Neural cell (in vitro differentiated cells): ENCODE results near the gene MBD5. TPM values are rescaled to one million over a fixed set of nuclear protein-coding genes. Genes with fewer than 3 reads are reported as not detected.

ENCODE experiments used
- H2AFZ ChIP-seq: fragments of 200-600, 300-800 bp; sonication (generic), shearing (Covaris generic); 2 replicates; pipeline ENCODE4 v1.6.0; 2014; ENCODE audit warnings: low read depth, mild to moderate bottlenecking, antibody characterized with exemption, low read length, moderate library complexity
- H3F3A ChIP-seq: fragments of 200-600 bp; shearing (Covaris generic); 2 replicates; pipeline ENCODE4 v1.6.1; 2016; ENCODE audit warnings: mild to moderate bottlenecking, moderate library complexity, mixed read lengths, antibody characterized with exemption, low read length; ENCODE audit not compliant: insufficient read depth, poor library complexity, severe bottlenecking
- H3K27ac ChIP-seq: fragments of 200-600, 300-800 bp; sonication (generic), shearing (Covaris generic); 2 replicates; pipeline ENCODE4 v1.5.1; 2014; ENCODE audit warnings: mild to moderate bottlenecking, low read length, moderate library complexity
- H3K27me3 ChIP-seq: fragments of 300-800, 200-600 bp; sonication (generic), shearing (Covaris generic); 2 replicates; pipeline ENCODE4 v1.6.0; 2014; ENCODE audit warnings: mild to moderate bottlenecking, low read depth, low read length, moderate library complexity; ENCODE audit not compliant: insufficient read depth
- H3K36me3 ChIP-seq: fragments of 300-800, 200-600 bp; sonication (generic), shearing (Covaris generic); 2 replicates; pipeline ENCODE4 v1.5.1; 2014; ENCODE audit warnings: mild to moderate bottlenecking, antibody characterized with exemption, low read length, moderate library complexity; ENCODE audit not compliant: insufficient read depth
- H3K4me2 ChIP-seq: fragments of 300-800, 200-600 bp; sonication (generic), shearing (Covaris generic); 2 replicates; pipeline ENCODE4 v1.6.0; 2014; ENCODE audit warnings: mild to moderate bottlenecking, low read length
- H3K4me3 ChIP-seq: fragments of 300-800, 200-600 bp; sonication (generic), shearing (Covaris generic); 2 replicates; pipeline ENCODE4 v1.5.1; 2014; ENCODE audit warnings: mild to moderate bottlenecking, low read length, moderate library complexity
- H3K79me2 ChIP-seq: fragments of 200-600 bp; shearing (Covaris generic); replicated peaks from 2 replicates; pipeline ENCODE4 v1.6.0; 2014; ENCODE audit warnings: mild to moderate bottlenecking, low read length, moderate library complexity; ENCODE audit not compliant: insufficient read depth
- H3K9ac ChIP-seq: fragments of 300-800, 200-600 bp; sonication (generic), shearing (Covaris generic); 2 replicates; pipeline ENCODE4 v1.6.1; 2016; ENCODE audit warnings: mild to moderate bottlenecking, low read length, mixed read lengths
- H3K9me2 ChIP-seq: fragments of 200-600 bp; shearing (Covaris generic); 2 replicates; pipeline ENCODE4 v1.6.1; 2016; ENCODE audit warnings: mild to moderate bottlenecking, low read length, mixed read lengths; ENCODE audit not compliant: insufficient read depth
- H3K9me3 ChIP-seq: fragments of 200-600, 300-800 bp; sonication (generic), shearing (Covaris generic); 2 replicates; pipeline ENCODE4 v1.6.1; 2016; ENCODE audit warnings: mild to moderate bottlenecking, mixed run types, low read length, moderate library complexity, mixed read lengths
- H4K20me1 ChIP-seq: fragments of 200-600 bp; shearing (Covaris generic); 2 replicates; pipeline ENCODE4 v1.6.1; 2016; ENCODE audit warnings: mild to moderate bottlenecking, mixed run types; ENCODE audit not compliant: insufficient read depth
- CTCF ChIP-seq: fragments of 450-650 bp; IDR thresholded peaks from 2 replicates; pipeline ENCODE4 v1.5.1; 2014; ENCODE audit warnings: antibody characterized with exemption, mild to moderate bottlenecking, moderate library complexity; ENCODE audit not compliant: poor library complexity, severe bottlenecking
- EP300 ChIP-seq: fragments of 450-650 bp; conservative IDR thresholded peaks from 2 replicates; pipeline ENCODE4 v1.6.1; 2014; ENCODE audit warnings: antibody characterized with exemption, mild to moderate bottlenecking, moderate library complexity; ENCODE audit not compliant: poor library complexity, severe bottlenecking
- EZH2 ChIP-seq: fragments of 200-600, 300-800 bp; shearing (Covaris generic), sonication (generic); IDR thresholded peaks from 2 replicates; pipeline ENCODE4 v1.6.1; 2014; ENCODE audit warnings: antibody characterized with exemption, low read length, borderline replicate concordance, mild to moderate bottlenecking; ENCODE audit not compliant: insufficient read depth, poor library complexity, severe bottlenecking
- MXI1 ChIP-seq: fragments of 450-650 bp; conservative IDR thresholded peaks from 2 replicates; pipeline ENCODE4 v1.6.1; 2014; ENCODE audit warnings: antibody characterized with exemption, mild to moderate bottlenecking; ENCODE audit not compliant: poor library complexity, severe bottlenecking
- POLR2AphosphoS5 ChIP-seq: IDR thresholded peaks from 2 replicates; pipeline ENCODE4 v1.6.1; 2012
- RAD21 ChIP-seq: fragments of 450-650 bp; conservative IDR thresholded peaks from 2 replicates; pipeline ENCODE4 v1.6.1; 2014; ENCODE audit warnings: antibody characterized with exemption, mild to moderate bottlenecking, moderate library complexity
- REST ChIP-seq: IDR thresholded peaks from 2 replicates; pipeline ENCODE4 v1.6.1; 2012; ENCODE audit warnings: borderline replicate concordance
- SMC3 ChIP-seq: fragments of 450-650 bp; conservative IDR thresholded peaks from 2 replicates; pipeline ENCODE4 v1.6.1; 2014; ENCODE audit warnings: antibody characterized with exemption, mild to moderate bottlenecking, moderate library complexity; ENCODE audit not compliant: poor library complexity
- TAF1 ChIP-seq: IDR thresholded peaks from 2 replicates; pipeline ENCODE4 v1.6.1; 2012; ENCODE audit warnings: low read depth
- polyA plus RNA-seq: library from polyadenylated mRNA; depleted of rRNA; stranded (reverse); fragments of >200 nt; gene quantifications from 2 replicates; pipeline ENCODE4 v1.2.3, GENCODE V29; 2014

Gene MBD5
- polyA plus RNA-seq, 1 donor from 2014 or later: 9.7 TPM

GRCh38 chr2:148458171-148458570 lies 437.3 kb downstream of the MBD5 start:
- no peaks in the 10 kb centered on the region for H3K36me3 ChIP-seq
- no peak overlapping the region for H3K27ac ChIP-seq
- H4K20me1 ChIP-seq: no peaks in the 10 kb centered on the region
- no peak overlapping the region for H3K9ac ChIP-seq
- no peaks in the 10 kb centered on the region for H3K27me3 ChIP-seq
- H3F3A ChIP-seq: no peaks in the 10 kb centered on the region
- no peaks in the 10 kb centered on the region for H3K9me2 ChIP-seq
- TF ChIP-seq MXI1: no peak
- no peak for TF ChIP-seq SMC3
- no peak for TF ChIP-seq CTCF
- no peak for TF ChIP-seq EP300
- no peak for TF ChIP-seq POLR2AphosphoS5
- no peak overlapping the region for H3K4me3 ChIP-seq
- no peaks in the 10 kb centered on the region for H3K79me2 ChIP-seq
- no peak overlapping the region for H3K4me2 ChIP-seq
- no peaks in the 10 kb centered on the region for H3K9me3 ChIP-seq
- H2AFZ ChIP-seq: no peak overlapping the region

- Histone ChIP-seq H3K4me3 (no peak overlapping the region), H3K27ac (no peak overlapping the region), H3F3A (no peaks in the 10 kb centered on the region), H2AFZ (no peak overlapping the region), H3K27me3 (no peaks in the 10 kb centered on the region), H3K79me2 (no peaks in the 10 kb centered on the region), H3K36me3 (no peaks in the 10 kb centered on the region), H3K9me3 (no peaks in the 10 kb centered on the region), H3K4me2 (no peak overlapping the region), H3K9me2 (no peaks in the 10 kb centered on the region), H4K20me1 (no peaks in the 10 kb centered on the region), H3K9ac (no peak overlapping the region)
- no peak for TF ChIP-seq POLR2AphosphoS5
- TF ChIP-seq RAD21: no peak
- no peak for TF ChIP-seq REST
- TF ChIP-seq SMC3: no peak
These were observed 438.5 kb downstream of the MBD5 start for GRCh38 chr2:148459377-148459778.

- no peaks in the 10 kb centered on the region for H3K9me3 ChIP-seq
- no peak for TF ChIP-seq EZH2
- TF ChIP-seq EP300: no peak
- no peak for TF ChIP-seq TAF1
- TF ChIP-seq MXI1: no peak
- no peak for TF ChIP-seq POLR2AphosphoS5
- no peak for TF ChIP-seq RAD21
- TF ChIP-seq SMC3: no peak
- TF ChIP-seq CTCF: no peak
- no peak for TF ChIP-seq REST
These were observed 441.0 kb downstream of the MBD5 start for GRCh38 chr2:148461876-148462275.

More at GRCh38 chr2:148461876-148462275, 441.0 kb downstream of the MBD5 start:
- Histone ChIP-seq H4K20me1 (no peaks in the 10 kb centered on the region), H2AFZ (no peak overlapping the region), H3K27me3 (no peaks in the 10 kb centered on the region), H3K36me3 (no peaks in the 10 kb centered on the region), H3K9me2 (no peaks in the 10 kb centered on the region), H3F3A (no peaks in the 10 kb centered on the region), H3K4me3 (no peak overlapping the region), H3K27ac (no peak overlapping the region), H3K4me2 (no peak overlapping the region), H3K9ac (no peak overlapping the region), H3K79me2 (no peaks in the 10 kb centered on the region)
